Activated CD4-positive, alpha-beta T cell treated with anti-CD3 and anti-CD28 coated beads, Interleukin-2, amount 50 U/mL, for 16 hours (primary cell): Measurements from ENCODE around the gene ZNF587B.
"Not testable (repeated sequence)": the region's sequence is repeated elsewhere in the genome, so short reads cannot be mapped to it uniquely, and the experiment has no call there.

ENCODE experiments used
- DNase-seq: peaks from one replicate; pipeline ENCODE4 v3.0.0-alpha.2; 2020

The ZNF587B gene

GRCh38 chr19:57873883-57874799 is 44.0 kb downstream of the ZNF587B start:
- DNase-seq, result not testable (repeated sequence)

- no peak for DNase-seq
Measured at GRCh38 chr19:57886046-57886445, 55.9 kb downstream of the ZNF587B start.

- no peak for DNase-seq
Measured at GRCh38 chr19:57887195-57887941, 57.3 kb downstream of the ZNF587B start.

- DNase-seq, result no peak
Measured at GRCh38 chr19:57888107-57888559, 58.0 kb downstream of the ZNF587B start.

- DNase-seq, result peak; percentile 84
Measured at GRCh38 chr19:57888560-57889231, 58.6 kb downstream of the ZNF587B start, which contains the start of gene ZNF814. ZNF814 (minus strand) TSS chr19:57889037; CDS start chr19:57888802, 235 bp downstream.

GRCh38 chr19:57890706-57891105 is 60.6 kb downstream of the ZNF587B start:
- DNase-seq, result not testable (repeated sequence)
